ENCODE results near the gene ELAC2. TPM values are rescaled to one million over a fixed set of nuclear protein-coding genes. Genes with fewer than 3 reads are reported as not detected.

ELAC2 gene
- total and polyA plus RNA-seq, 2 of the 8 experiments (the other 6 are each of a cell fraction or from before 2014, with no cell fraction given), result 91.6 to 127 TPM

DNA sequence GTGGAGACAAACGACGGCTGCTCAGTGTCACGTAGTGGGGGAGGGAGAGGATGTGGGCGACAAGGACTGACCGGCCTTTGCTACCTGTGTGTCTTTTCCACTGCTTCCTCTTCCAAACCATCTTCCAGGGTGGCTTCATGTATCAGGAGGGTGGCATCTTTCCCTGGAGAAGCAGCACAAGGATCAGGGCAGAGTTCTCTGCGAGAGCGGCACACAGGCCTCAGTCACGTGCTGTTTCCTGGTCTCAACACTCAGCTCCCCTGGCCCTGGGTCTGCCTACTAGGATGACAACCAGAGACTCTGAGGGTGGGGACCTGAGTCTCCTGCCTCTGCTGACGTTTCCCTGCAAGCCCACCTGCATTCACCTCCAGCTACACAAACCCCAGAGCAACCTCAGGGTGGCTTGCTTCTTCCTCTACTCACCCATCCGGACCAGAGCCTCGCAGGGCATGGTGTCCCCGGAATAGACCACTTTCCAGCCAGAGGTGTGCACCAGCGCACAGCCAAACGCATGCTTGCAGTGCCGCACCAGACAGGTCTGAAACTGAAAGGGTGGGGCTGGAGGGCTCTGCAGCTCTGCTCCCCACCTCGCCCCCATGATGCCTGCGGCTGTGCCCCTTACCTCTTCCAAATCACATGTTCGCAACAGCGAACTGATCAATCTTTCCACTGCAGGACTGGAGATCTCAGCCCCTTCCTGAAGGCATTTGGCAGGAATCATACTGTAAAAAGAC lies 23.3 kb downstream of the ELAC2 start (continued):
- TF ChIP-seq MAFK (IDR thresholded peaks at IDR 0.05; ENCODE audit: low read depth, low read length), result no peak
- TF ChIP-seq ATF2 (IDR thresholded peaks at IDR 0.05; ENCODE audit: low read length), result no peak
- TF ChIP-seq TBP (IDR thresholded peaks at IDR 0.05; ENCODE audit: low read depth, low read length), result no peak
- no peak for TF ChIP-seq E2F6 (IDR thresholded peaks at IDR 0.05)
- TF ChIP-seq TCF12 (IDR thresholded peaks at IDR 0.05; ENCODE audit: low read depth, low read length), result no peak
- TF ChIP-seq SP1 (IDR thresholded peaks at IDR 0.05; ENCODE audit: low read depth, low read length), result no peak
- no peak for TF ChIP-seq SP2 (IDR thresholded peaks at IDR 0.05; ENCODE audit: low read length)
- no peak for TF ChIP-seq CHD1 (IDR thresholded peaks at IDR 0.05; ENCODE audit: low read depth, low read length)
- TF ChIP-seq SIN3A (conservative IDR thresholded peaks at IDR 0.05 in 1 of 2, IDR thresholded peaks at IDR 0.05 in 1 of 2; ENCODE audit: low read depth in 1 of 2, low read length in 2 of 2), result no peak
- no peak for TF ChIP-seq SP4 (IDR thresholded peaks at IDR 0.05; ENCODE audit: low read length)

Data from H1 (cell line).